HG03571 (cell line): ENCODE measurements around the gene SMG9.
"Not testable (repeated sequence)": the region's sequence is repeated elsewhere in the genome, so short reads cannot be mapped to it uniquely, and the experiment has no call there.

ENCODE experiments used
- ATAC-seq: cut with Tn5 transposase; IDR thresholded peaks from one replicate; pipeline ENCODE4 v1.9.1; 2021; ENCODE audit not compliant: unreplicated experiment

Gene SMG9

GRCh38 chr19:43779820-43780219, 25.1 kb upstream of the SMG9 start:
- ATAC-seq: no peak

GRCh38 chr19:43779147-43779819, 24.5 kb upstream of the SMG9 start:
- ATAC-seq: no peak

DNA sequence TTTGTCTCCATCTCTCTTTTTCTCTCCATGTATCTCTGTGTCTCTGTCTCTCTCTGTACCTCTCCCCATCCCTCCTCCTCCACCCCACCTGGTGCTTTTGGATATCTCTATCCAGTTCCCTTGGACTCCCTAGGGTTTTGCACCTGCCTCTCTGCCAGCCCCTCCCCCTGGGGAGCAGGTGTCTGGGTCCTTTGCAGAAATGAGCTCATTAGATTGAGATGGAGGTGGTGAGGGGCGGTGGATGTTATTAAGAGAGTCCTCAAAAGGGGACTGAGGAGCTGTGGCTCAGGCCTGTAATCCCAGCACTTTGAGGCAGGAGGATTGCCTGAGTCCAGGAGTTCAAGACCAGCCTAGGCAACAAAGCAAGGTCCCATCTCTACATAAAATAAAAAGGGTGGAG, 23.9 kb upstream of the SMG9 start:
- no peak for ATAC-seq

- no peak for ATAC-seq
These were observed 22.5 kb upstream of the SMG9 start for GRCh38 chr19:43777163-43777695.

DNA sequence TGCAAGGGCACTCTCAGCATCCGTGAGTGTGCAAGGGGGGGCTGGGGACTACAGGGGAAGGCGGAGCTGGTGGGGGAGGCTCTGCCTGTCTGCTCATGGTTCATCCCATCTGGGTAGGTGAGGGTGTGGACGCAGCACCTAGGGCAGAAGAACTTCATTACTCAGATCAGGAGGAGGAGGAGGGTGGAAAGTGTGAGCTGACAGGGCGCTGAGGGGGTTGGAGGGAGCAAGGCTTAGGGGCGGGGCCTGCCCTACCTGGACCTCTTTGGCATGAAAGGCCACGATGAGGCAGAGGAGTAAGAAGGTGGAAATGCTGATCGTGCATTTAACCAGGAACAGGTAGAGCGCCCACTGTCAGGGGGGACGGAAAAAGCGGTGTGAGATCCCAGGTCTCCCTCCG, 21.5 kb upstream of the SMG9 start:
- no peak for ATAC-seq

DNA sequence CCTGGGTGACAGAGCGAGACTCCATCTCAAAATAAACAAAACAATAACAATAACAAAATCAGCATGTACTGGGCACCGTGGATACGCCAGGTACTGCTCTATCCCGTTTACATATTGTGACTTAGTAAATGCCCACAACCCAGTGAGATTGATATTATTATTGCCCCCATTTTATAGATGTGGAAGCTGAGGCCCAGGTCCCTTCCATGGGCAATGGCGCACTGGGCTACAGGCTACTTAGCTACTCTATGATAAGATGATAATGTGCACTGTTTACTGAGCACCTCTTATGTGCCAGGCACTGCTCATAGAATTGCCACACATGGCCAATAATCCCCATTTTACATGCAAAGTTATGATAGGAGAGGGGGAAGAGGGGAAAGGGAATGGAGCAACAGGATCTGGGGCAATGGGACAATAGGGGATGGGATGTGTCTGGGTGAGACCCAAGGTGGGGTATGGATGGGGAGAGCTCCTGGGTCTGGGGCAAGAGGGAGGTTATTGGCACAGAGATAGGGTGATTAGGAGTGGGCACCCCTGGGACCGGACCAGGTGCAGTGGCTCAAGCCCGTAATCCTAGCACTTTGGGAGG, 20.6 kb upstream of the SMG9 start:
- ATAC-seq: no peak

DNA sequence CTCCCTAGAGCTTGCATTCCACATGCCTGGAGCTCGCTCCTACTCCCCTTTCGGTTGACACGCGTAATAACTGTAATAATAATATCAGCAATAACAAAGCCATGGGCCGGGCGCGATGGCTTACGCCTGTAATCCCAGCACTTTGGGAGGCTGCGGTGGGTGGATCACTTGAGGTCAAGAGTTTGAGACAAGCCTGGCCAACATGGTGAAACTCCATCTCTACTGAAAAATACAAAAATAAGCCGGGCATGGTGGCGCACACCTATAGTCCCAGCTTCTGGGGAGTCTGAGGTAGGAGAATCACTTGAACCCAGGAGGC, 20.1 kb upstream of the SMG9 start:
- not testable (repeated sequence) for ATAC-seq

- no peak for ATAC-seq
These were observed 19.6 kb upstream of the SMG9 start for GRCh38 chr19:43774103-43774939.

GRCh38 chr19:43773725-43774102, 19.0 kb upstream of the SMG9 start:
- no peak for ATAC-seq

DNA sequence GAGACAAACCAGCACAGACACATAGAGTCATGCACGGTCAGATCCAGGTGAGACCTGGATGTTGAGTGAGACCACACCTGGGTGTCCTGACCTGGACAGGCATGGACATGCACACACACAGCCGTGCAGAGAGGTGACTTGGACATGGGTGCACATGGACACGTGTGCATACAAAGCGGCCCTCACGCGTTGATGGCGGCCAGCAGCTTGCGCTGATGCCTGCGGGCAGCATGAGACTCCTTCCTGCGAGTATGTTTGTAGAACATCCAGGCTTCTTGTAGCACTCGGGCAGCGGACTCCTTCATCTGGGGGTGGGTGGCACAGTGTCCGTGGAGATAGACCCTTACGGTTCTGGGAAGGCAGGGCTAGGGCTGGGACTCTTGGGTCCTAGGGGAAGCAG, 14.5 kb upstream of the SMG9 start:
- no peak for ATAC-seq

- no peak for ATAC-seq
These were observed 13.7 kb upstream of the SMG9 start for GRCh38 chr19:43768273-43769050.

DNA sequence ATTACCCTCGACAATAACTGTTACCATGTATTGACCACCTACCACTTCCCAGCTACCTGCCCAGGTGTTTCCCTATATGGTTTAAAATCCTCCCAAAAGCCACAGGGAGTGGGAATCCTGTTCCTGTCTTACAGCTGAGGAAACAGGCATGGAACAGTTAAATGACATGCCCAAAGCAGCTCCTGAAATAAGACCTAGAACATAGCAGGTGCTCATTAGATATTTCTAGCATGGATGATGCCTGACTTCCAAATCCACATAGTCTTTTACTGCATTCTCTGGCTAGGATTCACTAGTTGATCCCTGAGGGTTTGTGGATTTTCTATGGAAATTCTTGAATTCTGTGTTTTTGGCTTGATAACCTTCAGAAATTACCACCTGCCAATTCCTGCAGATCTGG, 13.1 kb upstream of the SMG9 start:
- no peak for ATAC-seq

GRCh38 chr19:43767316-43767715, 12.6 kb upstream of the SMG9 start:
- no peak for ATAC-seq

DNA sequence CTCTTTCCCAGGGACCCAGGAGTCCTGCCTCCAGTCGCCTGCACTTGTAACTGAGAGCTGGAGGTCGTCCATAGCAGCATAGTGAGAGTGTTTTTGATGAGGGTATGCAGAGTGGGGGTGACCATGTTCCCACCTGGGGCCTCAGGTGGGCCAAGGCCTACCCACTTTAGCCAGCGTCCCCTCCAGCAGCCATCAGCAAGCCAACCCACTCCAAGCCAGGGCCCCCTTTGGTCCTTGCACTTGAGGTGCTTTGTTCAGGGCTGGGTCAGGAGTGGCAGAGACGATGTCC, 11.9 kb upstream of the SMG9 start:
- ATAC-seq: no peak

DNA sequence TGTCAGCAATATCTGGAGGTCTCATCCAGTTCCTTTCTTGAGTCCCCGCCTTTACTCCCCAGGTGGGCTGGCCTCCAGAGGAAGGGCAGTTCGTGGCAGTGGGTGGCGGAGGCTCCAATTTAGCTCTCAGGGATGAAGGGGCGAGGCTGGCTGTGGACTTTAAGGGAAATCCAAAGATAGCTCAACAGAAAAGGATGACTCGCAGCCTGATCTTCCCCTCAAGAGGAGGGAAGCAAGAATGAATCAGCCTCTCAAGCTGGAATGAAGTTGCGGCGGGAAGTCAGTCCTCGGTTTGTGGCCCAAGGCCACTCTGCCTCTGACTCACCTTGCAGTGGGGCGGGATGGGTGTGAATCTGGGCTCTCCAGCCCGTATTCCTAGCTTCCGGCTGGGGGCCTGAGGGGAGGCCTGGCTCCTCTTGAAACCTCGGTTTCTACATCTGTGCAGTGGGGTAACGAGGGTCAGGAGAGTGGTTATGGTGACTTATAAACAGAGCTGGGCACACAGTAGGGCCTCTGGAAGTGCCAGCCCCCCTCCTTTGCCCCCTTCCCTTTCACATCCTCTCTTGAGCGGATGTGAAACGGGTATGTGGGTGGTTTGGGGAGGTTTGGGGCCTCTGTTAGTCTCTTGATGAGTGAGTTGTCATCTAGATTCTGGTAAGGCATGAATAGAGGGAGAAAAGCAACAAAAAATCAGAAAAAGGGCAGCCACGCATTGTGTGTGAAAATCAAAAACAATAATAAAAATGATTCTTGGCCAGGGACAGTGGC, 10.5 kb upstream of the SMG9 start:
- peak; percentile 61 for ATAC-seq

GRCh38 chr19:43764684-43765083, 9.9 kb upstream of the SMG9 start:
- not testable (repeated sequence) for ATAC-seq

DNA sequence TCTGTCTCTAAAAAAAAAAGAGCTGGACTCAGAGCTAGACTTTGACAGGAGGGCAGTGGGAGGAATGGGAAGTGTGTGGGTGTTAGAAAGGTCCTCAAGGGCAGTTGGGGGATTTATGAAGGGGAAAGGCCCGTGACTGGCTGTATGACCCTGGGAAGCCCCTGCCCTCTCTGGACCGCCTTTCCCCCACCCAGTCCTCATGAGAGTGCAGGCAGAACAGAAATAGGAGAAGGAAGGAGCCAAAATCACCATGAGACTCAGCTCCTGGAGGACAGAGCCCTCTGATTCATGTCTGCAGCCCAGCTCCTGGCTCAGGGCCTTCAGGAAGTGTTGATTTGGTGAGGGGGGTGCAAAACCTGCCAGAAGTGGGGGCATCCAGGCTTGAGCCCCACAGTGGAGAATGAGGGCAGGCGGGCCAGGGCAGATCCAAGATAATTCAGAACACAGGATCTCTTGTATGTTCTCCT, 8.7 kb upstream of the SMG9 start:
- ATAC-seq: no peak

DNA sequence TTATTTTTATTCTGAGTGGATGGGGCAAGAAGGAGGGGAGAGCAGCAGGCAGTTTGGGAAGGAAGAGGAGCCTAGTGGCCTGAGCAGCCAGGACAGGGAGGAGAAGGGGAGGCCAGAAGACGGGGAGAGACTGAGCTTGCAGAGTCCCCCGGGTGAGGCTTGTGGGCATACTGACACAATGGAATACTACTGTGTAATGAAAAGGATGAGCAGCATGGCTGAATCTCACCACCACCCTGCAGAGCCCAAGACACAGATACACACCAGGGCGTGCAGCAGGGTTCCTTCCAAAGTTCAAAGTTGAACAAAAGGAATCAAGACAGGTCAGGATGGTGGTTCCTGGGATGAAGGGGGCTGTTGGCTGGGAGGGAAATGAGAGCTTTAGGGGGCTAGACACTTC, 8.1 kb upstream of the SMG9 start:
- no peak for ATAC-seq

DNA sequence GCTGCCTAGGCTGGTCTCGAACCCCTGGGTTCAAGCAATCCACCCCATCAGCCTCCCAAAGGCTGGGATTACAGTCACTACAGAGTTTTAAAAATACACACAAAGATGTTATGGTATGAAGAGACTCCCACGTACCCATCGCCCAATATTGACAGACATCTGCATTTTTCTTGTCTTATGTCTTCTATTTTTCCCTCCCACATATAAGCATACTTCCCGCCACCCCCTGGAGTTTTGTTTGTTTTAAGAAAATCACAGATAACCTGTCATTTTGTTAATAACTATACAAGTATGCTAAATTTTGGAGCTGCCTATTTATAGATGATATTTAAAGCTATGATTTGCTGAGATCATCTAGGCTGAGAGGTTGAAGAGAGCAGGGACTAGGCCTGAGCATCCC, 6.2 kb upstream of the SMG9 start:
- ATAC-seq: no peak

DNA sequence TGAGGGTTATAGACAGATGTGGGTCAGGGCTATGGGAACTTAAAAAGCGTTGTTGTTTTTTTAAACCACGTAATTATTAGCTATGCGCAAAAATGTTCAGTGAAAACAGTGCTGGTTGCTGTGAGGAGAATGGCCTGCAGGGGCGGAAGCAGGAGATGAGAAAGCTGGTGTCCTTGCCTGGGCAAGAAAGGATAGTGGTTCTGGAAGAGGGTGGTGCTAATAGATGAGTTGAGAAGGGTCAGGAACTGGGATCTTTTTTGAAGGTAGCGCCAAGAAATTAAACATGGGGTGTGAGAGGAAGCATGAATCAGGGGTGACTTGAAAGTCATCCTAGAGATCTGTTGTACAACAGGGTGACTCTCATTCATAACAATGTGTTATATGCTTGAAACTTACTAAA, 4.8 kb upstream of the SMG9 start:
- ATAC-seq: no peak
